HepG2 (cell line): ENCODE data around the gene IQCK. TPM values are rescaled to one million over a fixed set of nuclear protein-coding genes. Genes with fewer than 3 reads are reported as not detected.

ENCODE experiments used
- ATAC-seq: fragments of 200-7000 bp; cut with Tn5 transposase; 3 replicates; pipeline ENCODE4 v1.9.1; 2020; ENCODE audit warnings: mild to moderate bottlenecking, moderate library complexity
- BruUV-seq: library from RNA; stranded (reverse); fragments of 400-500 nt; replicated peaks from 2 replicates; lab custom pipeline; 2021; lab: Mats Ljungman, UMichigan
- CTCF ChIA-PET: fragments of 300-600 bp; formaldehyde crosslinking; extraction: SDS; loops from one replicate; lab custom pipeline; 2021; ENCODE audit warnings: low total read pairs, inconsistent platforms, low intra/inter-chr PET ratio; lab: Yijun Ruan, JAX
- POLR2A ChIA-PET: fragments of 350-600 bp; sonication (Branson Sonifier 250); formaldehyde crosslinking; loops from one replicate; lab custom pipeline; 2020; ENCODE audit warnings: antibody characterized with exemption, inconsistent platforms; lab: Yijun Ruan, JAX
- DNase-seq: peaks from one replicate; pipeline ENCODE4 v3.0.0-alpha.2; 2015; ENCODE audit warnings: low spot score
- FAIRE-seq: peaks from 3 replicates; lab custom pipeline; 2011; peaks lifted over from hg19 to GRCh38; lab: Jason Lieb, UNC
- H2AFZ ChIP-seq: one replicate; pipeline ENCODE4 v1.6.1; 2011; ENCODE audit warnings: low read length, inconsistent platforms
- H3K27ac ChIP-seq: fragments of 300-600 bp; 3 replicates; pipeline ENCODE4 v1.8.0; 2011; ENCODE audit warnings: mixed run types, mild to moderate bottlenecking, mixed read lengths, low read length, inconsistent platforms; ENCODE audit not compliant: insufficient read depth; ENCODE audit errors: extremely low read length
- H3K27me3 ChIP-seq, 2 experiments: fragments of 200-600 bp in 1 of 2; 2 replicates in 1 of 2; 3 replicates in 1 of 2; pipeline versions ENCODE4 v1.6.0 to v1.8.0; 2011; ENCODE audit warnings: low read length in 2 of 2, mild to moderate bottlenecking in 2 of 2, moderate library complexity in 2 of 2, inconsistent platforms in 1 of 2; ENCODE audit not compliant: insufficient read depth in 2 of 2, control insufficient read depth in 1 of 2
- H3K36me3 ChIP-seq, 2 experiments: fragments of 200-600 bp in 1 of 2; replicated peaks in 1 of 2; 2 replicates in 1 of 2; 3 replicates in 1 of 2; pipeline versions ENCODE4 v1.5.1 to v1.8.0; 2011; ENCODE audit warnings: low read length in 2 of 2, inconsistent platforms in 1 of 2; ENCODE audit not compliant: insufficient read depth in 2 of 2, control insufficient read depth in 1 of 2
- H3K4me1 ChIP-seq: 2 replicates; pipeline ENCODE4 v1.5.1; 2012; ENCODE audit warnings: low read length, inconsistent platforms; ENCODE audit not compliant: insufficient read depth
- H3K4me2 ChIP-seq: 2 replicates; pipeline ENCODE4 v1.6.0; 2011; ENCODE audit warnings: low read depth, low read length, inconsistent platforms
- H3K4me3 ChIP-seq, 3 experiments: fragments of 200-600 bp in 1 of 3; sonication (generic), shearing (Covaris generic) in 1 of 3; replicated peaks in 1 of 3; 2 replicates each; pipeline ENCODE4 v1.5.1; 2011 to 2016; ENCODE audit warnings: low read length in 3 of 3, inconsistent platforms in 2 of 3, low read depth in 2 of 3, mild to moderate bottlenecking in 2 of 3, control low read depth in 1 of 3, mixed read lengths in 1 of 3; ENCODE audit not compliant: insufficient read depth in 1 of 3
- H3K79me2 ChIP-seq: one replicate; pipeline ENCODE4 v1.6.1; 2011; ENCODE audit warnings: low read length, inconsistent platforms; ENCODE audit not compliant: insufficient read depth
- H3K9ac ChIP-seq: 2 replicates; pipeline ENCODE4 v1.6.0; 2011; ENCODE audit warnings: mild to moderate bottlenecking, low read depth, low read length, inconsistent platforms; ENCODE audit not compliant: insufficient read depth
- H3K9me3 ChIP-seq: 2 replicates; pipeline ENCODE4 v1.5.1; 2012; ENCODE audit warnings: mild to moderate bottlenecking, low read length
- H4K20me1 ChIP-seq: 2 replicates; pipeline ENCODE4 v1.6.0; 2011; ENCODE audit warnings: inconsistent platforms, mild to moderate bottlenecking, low read length, moderate library complexity; ENCODE audit not compliant: insufficient read depth
- SOX13 ChIP-seq, 3 experiments: fragments of 450-650 bp in 1 of 3; sonication (generic) in 1 of 3; formaldehyde crosslinking in 1 of 3; IDR thresholded peaks in 2 of 3; conservative IDR thresholded peaks in 1 of 3; 2 replicates each; pipeline versions ENCODE4 v1.5.0 to v1.6.1; 2016 to 2020; ENCODE audit warnings: antibody characterized with exemption in 1 of 3, mild to moderate bottlenecking in 1 of 3, missing compliant biosample characterization in 1 of 3, missing genetic modification reagents in 1 of 3, moderate library complexity in 1 of 3
- WGBS: methylation state at CpG from one replicate; pipeline ENCODE4 v1.1.6; 2017; ENCODE audit warnings: low lambda C conversion rate; 5-methylcytosine and 5-hydroxymethylcytosine counted together
- in situ Hi-C: cut with HindIII; loops from 2 replicates; pipeline ENCODE4 v1.10.0; 2017; ENCODE audit warnings: low pct_unique_long_range_greater_than_20kb; ENCODE audit not compliant: extremely low pct_ligation_motif_present
- intact Hi-C: fragments of 100-400 bp; cut with micrococcal nuclease; formaldehyde crosslinking; loops from one replicate; pipeline ENCODE4 v1.10.0; 2022; ENCODE audit not compliant: unreplicated experiment
- polyA plus RNA-seq, 8 experiments: library from polyadenylated mRNA; depleted of rRNA in 3 of 8; stranded (reverse) in 7 of 8; unstranded in 1 of 8; fragments of >200 nt; fragmentation: Illumina TruSeq in 4 of 8; extraction: Trizol in 4 of 8; gene quantifications; 2 replicates each; pipeline versions ENCODE4 v1.2.1 to v1.2.3, GENCODE V29; 2011 to 2016; ENCODE audit warnings: low read depth in 4 of 8, missing spikeins in 1 of 8, mixed read lengths in 1 of 8; ENCODE audit not compliant: insufficient read depth in 1 of 8
- total RNA-seq, 5 experiments: library from RNA; depleted of rRNA; stranded (reverse); fragments of >200 nt; fragmentation: Illumina TruSeq; extraction: Trizol; gene quantifications; 2 replicates each; pipeline ENCODE4 v1.2.3, GENCODE V29; 2016; ENCODE audit warnings: low read depth in 1 of 5
- TF ChIP-seq, protein P1 (sequence below): sonication (generic); formaldehyde crosslinking; IDR thresholded peaks from 2 replicates; pipeline ENCODE4 v1.4.0; 2020; ENCODE audit warnings: mild to moderate bottlenecking, missing genetic modification reagents, borderline replicate concordance
- TF ChIP-seq, protein P2 (sequence below): sonication (generic); formaldehyde crosslinking; IDR thresholded peaks from 2 replicates; pipeline ENCODE4 v1.4.0; 2020; ENCODE audit warnings: missing genetic modification reagents

Gene IQCK
- total and polyA plus RNA-seq, 2 of the 13 experiments (the other 11 are each of a cell fraction or from before 2014, with no cell fraction given): 5.1 to 7.3 TPM

DNA sequence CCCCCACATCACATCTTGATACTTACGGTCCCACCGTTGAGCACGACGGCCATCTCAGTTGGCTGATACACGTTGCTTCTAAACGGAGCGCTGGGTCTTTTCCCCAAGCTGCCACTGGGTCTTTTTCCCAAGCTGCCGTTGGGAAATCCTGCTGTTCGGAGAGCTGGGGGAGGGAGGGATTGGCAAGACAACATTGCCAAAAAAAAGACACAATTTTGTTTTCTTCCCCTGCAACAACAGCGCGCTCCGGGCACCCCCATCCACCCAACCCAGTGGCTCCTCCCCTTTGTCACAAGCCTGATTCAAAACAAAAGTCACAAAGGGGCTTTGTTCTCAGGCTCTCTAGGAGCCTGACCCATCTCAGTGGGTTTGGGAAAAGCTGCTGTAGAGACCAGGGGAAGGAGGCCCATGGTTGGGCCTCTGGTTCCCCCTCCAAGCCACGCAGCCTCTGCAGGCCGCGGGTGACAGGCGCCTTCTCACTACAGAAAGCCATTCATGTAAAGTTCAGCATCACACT is 143.8 kb downstream of the IQCK start:
- ChIA-PET POLR2A (no interaction called here), CTCF (no interaction called here)
- Histone ChIP-seq H2AFZ (no peak overlapping the region), H3K4me2 (no peak overlapping the region), H3K79me2 (no peaks in the 10 kb centered on the region), H3K4me3 (no peak overlapping the region), H3K9ac (no peak overlapping the region), H3K36me3 (no peaks in the 10 kb centered on the region), H3K9me3 (no peaks in the 10 kb centered on the region), H3K4me1 (no peaks in the 10 kb centered on the region)
- intact Hi-C loops: no loop called here
- BruUV-seq: no TSS peak
- in situ Hi-C loops: no loop called here
- DNase-seq (no peak), ATAC-seq (no peak)
- WGBS: 84% methylated on average over 16 of the region's 16 CpGs
- TF ChIP-seq, protein P1, sequence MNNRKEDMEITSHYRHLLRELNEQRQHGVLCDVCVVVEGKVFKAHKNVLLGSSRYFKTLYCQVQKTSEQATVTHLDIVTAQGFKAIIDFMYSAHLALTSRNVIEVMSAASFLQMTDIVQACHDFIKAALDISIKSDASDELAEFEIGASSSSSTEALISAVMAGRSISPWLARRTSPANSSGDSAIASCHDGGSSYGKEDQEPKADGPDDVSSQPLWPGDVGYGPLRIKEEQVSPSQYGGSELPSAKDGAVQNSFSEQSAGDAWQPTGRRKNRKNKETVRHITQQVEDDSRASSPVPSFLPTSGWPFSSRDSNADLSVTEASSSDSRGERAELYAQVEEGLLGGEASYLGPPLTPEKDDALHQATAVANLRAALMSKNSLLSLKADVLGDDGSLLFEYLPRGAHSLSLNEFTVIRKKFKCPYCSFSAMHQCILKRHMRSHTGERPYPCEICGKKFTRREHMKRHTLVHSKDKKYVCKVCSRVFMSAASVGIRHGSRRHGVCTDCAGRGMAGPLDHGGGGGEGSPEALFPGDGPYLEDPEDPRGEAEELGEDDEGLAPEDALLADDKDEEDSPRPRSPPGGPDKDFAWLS (CRISPR knock-in tag): no peak
- TF ChIP-seq, protein P2, sequence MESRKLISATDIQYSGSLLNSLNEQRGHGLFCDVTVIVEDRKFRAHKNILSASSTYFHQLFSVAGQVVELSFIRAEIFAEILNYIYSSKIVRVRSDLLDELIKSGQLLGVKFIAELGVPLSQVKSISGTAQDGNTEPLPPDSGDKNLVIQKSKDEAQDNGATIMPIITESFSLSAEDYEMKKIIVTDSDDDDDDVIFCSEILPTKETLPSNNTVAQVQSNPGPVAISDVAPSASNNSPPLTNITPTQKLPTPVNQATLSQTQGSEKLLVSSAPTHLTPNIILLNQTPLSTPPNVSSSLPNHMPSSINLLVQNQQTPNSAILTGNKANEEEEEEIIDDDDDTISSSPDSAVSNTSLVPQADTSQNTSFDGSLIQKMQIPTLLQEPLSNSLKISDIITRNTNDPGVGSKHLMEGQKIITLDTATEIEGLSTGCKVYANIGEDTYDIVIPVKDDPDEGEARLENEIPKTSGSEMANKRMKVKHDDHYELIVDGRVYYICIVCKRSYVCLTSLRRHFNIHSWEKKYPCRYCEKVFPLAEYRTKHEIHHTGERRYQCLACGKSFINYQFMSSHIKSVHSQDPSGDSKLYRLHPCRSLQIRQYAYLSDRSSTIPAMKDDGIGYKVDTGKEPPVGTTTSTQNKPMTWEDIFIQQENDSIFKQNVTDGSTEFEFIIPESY (CRISPR knock-in tag): peak; percentile 98
- TF ChIP-seq SOX13 (IDR thresholded peaks at IDR 0.05) (no peak), SOX13 (CRISPR knock-in tag; conservative IDR thresholded peaks at IDR 0.05 in 1 of 2, IDR thresholded peaks at IDR 0.05 in 1 of 2) (peak in 1 of 2 experiments; percentile 12; a peak in 1 of 4 replicates)
- TF ChIP-seq, all 625 proteins: peak for 2
- FAIRE-seq: no peak
- H3K27me3 ChIP-seq: no peaks in the 10 kb centered on the region
- no peaks in the 10 kb centered on the region for H4K20me1 ChIP-seq
- H3K27ac ChIP-seq: no peak overlapping the region
